Activated CD4-positive, alpha-beta T cell treated with anti-CD3 and anti-CD28 coated beads for 24 hours (primary cell): ENCODE data around the gene RBM10.

Experiments
- DNase-seq, 2 donors: peaks; one replicate each; pipeline ENCODE4 v3.0.0-alpha.2; 2020; ENCODE audit warnings: low read depth in 2 of 2

RBM10 gene

DNA sequence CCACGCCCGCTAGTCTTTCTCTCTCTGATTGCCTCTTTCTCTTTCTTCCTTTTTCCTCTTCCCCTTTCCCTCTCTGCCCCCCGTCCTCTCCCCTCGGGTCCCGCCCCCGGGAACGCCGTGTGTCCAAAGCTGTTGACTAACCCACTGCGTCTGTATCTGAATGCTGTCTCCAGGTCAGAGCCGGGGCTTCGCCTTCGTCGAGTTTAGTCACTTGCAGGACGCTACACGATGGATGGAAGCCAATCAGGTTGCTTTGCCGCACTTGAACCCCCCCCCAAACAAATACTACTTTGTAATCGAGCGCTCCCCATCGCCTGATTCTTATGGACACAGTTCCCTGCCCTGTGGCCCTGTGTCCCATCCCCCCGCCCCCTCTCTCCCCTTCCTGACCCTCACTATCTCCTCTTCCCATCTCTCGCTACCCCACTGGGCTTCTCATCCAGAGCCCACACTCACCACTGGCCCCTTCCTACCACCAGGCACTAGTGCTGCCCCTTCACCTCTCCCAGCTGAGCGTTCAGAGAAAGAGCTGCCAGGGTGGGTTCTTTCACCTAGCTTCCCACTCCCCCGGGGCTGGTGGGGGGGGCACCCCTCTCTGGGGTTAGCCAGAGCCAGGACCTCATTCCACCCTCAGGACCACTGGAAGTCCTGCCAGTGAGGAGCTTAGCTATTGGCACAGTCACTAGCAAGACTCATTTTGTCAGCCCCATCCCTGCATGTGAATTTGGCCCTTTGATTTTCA lies 30.0 kb downstream of the RBM10 start:
- DNase-seq, result no peak

DNA sequence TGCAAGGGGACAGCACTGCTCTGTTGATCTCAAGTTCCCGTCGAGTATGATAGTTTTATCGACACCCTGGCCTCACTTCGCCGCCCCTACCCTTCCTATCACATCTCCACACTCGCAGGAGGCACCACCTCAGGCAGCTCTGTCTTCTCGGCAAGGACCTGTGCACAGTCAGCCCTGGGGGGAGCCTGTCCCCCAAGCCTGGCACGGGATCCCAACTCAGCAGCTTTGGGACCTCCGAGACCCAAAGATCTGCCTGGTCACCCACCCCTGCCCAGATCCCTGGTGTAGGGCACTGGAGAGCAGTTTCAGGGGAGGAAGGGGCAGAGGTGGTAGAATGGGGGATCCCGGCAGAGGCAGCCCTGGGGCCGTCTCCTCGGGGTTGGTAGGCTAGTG lies 30.6 kb downstream of the RBM10 start:
- DNase-seq, result no peak

DNA sequence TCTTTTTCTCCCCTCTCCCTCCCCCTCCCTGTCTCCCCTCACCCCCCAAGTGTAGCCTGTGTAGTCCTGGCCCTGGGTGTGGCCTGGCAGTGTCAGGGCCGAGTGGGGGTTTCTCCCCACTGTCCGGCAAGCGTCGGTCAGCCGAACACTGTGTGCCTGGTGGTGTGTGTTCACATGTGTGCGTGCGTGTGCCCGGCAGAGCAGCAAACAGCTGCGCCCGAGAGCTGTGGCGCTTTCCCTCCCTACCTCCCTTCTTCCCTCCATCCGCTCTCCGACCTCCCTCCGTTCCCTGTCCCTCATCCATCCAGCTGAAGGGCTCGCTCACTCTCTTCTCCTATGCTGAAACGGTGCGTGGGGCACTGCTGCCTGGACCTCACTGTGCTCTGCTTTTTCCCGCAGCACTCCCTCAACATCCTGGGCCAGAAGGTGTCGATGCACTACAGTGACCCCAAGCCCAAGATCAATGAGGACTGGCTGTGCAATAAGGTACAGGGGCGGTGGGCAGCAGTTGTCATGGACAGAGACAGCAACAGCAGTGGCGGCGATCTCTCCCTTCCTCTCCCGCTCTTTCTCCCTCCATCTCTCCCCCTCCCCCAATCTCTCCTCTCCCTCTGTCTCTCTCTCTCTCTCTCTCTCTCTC lies 31.2 kb downstream of the RBM10 start:
- no peak for DNase-seq

DNA sequence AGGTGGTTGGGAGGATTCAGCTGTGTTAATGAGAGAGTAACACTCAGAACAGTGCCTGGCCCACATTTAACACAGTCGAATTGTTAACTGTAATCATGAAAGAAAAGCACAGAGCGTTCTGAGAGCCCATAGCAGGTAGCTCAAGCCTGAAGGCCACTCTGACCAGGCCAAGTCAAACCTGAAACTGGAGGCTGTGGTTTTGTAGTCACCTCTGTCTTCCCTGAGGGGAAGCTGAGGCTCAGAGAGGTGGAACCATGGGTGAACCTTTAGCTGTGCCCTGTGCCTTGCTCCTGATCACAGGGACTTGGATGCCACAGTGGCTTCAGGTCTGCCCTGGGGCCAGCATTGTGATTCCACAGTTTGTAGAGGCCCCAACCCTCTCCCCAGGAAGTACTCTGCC lies 32.1 kb downstream of the RBM10 start:
- DNase-seq, result no peak

DNA sequence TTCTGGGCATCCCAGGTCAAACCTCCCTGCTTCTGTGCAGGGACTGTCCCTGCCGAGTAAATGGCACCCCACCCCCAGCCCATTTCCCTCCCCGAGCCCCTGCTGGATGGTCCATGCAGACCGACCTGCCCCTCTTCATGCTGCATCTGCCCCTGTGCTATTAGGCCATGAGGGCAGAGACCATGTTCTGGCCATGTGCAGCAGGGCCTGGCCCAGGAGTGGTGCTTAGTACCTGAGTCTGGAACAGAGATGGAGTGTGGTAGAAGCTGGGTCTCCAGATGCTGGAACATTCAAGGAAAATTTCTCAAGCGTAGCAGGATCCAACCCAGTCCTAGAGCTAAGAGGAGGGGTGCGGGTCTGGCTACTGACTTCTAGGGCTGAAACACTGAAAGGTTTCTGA lies 33.3 kb downstream of the RBM10 start:
- DNase-seq, result no peak

DNA sequence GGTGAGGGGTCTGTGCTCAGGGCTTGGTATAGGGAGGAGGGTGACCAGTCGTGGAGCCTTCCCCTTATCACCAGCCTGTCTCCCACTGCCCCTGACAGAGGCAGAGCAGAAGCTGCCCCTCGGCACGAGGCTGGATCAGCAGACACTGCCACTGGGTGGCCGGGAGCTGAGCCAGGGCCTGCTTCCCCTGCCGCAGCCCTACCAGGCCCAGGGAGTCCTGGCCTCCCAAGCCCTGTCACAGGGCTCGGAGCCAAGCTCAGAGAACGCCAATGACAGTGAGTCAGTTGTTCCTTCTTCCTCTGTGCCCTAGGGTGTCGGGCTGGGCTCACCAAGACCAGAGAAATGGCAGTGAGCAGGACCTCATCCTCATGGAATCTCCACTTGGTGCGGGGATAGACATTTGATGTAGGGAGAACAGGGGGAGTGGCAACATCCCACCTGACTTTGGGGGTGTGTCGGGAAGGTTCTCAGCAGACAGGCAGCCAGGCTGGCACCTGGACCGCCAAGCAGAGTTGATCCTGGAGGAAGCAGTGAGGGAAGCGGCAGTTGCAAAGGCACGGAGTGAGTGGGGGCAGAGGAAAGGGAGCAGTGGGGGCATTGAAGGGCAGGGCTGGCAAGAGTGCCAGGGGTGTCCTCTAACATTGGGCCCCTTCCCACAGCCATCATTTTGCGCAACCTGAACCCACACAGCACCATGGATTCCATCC lies 34.4 kb downstream of the RBM10 start:
- no peak for DNase-seq

DNA sequence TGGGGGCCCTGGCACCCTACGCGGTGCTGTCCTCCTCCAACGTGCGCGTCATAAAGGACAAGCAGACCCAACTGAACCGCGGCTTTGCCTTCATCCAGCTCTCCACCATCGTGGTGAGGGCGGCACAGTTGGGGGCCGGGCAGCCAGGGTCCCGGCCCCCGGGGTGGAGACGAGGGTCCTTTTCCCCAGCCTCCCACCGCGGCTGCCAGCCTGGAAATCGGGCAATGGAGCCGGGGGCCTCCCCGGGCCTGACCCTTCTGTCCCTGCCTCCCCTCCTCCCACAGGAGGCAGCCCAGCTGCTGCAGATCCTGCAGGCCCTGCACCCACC lies 34.9 kb downstream of the RBM10 start:
- no peak for DNase-seq

DNA sequence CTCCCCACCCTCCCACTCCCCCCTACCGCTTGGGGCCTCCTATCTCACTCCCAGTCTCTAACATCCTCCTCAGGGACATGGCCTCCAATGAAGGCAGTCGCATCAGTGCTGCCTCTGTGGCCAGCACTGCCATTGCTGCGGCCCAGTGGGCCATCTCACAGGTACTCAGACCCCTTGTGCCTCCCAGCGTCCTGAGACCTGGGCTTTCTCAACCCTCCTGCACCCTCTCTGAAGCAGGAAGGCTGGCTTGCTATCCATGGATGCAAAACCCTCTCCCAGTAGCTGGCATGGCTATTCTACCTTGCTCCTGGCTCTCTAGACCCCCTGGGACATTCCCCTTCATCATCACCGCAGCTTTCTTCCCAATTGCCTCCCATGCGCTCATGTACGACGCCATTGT lies 35.3 kb downstream of the RBM10 start:
- DNase-seq, result no peak

DNA sequence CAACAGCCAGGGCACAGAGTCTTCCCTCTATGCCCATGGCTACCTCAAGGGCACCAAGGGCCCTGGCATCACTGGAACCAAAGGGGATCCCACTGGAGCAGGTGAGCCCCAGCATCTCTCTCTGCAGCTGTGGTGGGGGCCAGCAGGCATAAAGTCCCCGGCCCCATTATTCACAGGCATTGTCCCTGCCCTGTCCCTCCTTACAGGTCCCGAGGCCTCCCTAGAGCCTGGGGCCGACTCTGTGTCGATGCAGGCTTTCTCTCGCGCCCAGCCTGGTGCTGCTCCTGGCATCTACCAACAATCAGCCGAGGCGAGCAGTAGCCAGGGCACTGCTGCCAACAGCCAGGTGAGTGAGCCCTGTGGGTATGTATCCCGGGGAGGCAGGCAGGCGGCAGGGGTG lies 36.3 kb downstream of the RBM10 start:
- no peak for DNase-seq

DNA sequence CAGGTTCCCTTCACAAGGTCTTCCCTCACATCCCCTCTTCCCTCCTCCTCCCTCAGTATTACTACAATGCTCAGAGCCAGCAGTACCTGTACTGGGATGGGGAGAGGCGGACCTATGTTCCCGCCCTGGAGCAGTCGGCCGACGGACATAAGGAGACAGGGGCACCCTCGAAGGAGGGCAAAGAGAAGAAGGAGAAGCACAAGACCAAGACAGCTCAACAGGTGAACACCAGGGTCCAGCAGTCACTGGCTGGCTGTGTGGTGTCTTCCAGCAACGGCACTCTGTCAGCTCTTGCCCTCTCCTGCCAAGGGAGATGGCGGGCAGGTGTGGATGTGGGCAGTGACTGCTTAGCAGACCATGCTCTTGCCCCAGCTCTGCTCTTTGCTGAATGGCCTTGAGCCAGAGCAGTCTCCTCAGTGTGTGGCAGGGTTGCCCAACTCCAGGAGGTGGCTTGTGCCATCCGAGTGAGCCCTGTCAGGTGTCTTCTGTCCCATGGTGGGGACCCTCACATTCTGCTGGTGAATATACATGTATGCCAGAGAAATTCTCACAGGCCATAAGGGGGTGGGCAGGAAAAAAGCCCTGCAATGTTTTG lies 37.2 kb downstream of the RBM10 start:
- no peak for DNase-seq

DNA sequence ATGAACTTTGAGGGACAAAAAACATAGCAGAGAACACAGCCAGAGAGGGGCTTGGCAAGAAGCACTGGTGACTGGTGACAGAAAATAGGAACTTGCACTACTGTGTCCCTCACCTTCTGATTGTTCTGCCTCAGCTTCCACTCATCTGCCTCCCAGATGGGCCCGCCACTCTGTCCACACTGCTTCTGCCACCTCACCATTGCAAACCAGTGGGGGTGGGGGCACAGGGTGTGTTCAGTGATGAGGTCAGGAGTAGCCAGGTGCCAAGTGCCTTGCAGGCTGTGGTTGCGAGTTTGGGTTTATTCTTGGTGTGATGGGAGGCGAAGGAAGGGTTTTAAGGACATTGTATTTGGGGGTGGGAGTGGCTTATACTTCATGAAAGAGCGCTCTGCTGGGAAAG lies 39.5 kb downstream of the RBM10 start:
- no peak for DNase-seq

DNA sequence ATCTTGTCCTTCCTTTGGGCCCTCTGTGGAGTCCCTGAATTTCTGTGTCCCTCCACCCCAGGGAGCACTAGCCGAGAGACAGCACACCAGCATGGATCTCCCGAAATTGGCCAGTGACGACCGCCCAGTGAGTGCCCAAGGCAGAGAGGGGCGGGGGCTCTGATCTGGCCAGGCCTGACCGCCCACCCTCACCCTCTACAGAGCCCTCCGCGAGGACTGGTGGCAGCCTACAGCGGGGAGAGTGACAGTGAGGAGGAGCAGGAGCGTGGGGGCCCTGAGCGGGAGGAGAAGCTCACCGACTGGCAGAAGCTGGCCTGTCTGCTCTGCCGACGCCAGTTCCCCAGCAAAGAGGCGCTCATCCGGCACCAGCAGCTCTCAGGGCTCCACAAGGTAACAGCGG lies 40.2 kb downstream of the RBM10 start:
- no peak for DNase-seq

DNA sequence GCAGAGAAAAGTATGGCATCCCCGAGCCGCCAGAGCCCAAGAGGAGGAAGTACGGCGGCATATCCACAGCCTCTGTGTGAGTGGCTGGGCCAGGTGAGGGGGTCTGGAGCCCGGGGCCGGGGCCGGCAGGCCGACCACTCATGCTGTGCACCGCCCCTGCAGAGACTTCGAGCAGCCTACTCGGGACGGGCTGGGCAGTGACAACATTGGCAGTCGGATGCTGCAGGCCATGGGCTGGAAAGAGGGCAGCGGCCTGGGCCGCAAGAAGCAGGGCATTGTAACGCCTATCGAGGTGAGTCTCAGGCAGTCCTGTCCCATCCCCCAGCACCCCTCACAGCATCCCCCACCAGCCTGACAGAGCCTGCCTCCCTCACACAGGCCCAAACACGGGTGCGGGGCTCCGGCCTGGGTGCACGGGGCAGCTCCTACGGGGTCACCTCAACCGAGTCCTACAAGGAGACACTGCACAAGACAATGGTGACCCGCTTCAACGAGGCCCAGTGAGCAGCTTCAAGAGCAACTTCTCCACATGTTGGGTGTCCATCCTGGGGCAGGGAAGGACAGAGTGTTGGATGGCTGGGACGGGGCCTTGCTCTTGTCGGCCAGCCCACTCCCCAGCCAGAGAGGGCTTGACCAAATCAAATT lies 41.2 kb downstream of the RBM10 start:
- DNase-seq, result no peak

DNA sequence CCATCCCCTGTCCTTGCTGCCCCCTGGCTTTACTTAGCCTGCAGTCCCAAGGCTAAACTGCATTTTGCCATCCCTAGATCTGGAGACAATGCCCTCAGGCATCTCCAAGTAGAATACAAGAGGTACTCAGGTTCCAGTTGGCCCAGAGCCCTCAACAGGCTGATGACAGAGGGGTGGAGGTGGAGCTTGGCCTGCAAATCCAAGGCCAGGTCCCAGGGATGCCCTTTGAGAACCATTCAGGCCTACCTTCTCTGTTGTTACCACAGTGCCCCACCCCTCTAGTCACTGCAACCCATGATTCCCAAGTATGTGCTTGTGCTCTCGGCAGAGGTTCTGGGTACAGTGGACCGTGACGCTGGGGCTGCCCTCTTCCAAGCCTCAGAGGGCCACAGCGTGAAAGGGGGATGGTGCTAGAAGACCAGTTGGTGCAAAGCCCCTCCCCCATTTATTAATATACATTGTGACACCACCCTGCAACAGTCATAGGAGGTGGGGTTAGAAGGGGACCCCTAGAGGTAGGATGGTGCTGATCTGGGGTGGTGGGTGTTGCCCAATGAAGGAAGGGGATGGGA lies 42.2 kb downstream of the RBM10 start:
- DNase-seq, result no peak

DNA sequence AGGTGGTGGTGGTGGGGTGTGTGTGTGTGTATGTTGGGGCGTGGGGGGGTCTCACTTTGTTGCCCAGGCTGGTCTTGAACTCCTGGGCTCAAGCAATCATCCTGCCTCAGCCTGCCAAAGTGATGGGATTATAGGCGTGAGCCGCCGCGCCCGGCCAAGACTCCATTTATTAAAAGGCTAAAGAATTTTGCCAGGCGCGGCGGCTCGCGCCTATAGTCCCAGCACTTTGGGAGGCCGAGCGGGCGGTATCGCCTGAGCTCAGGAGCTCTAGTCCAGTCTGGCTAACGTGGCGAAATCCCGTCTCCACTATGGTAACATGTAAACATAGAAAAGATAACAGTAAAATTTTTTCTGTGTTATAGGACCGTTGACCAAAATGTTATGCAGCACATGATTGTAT lies 44.9 kb downstream of the RBM10 start:
- no peak for DNase-seq

DNA sequence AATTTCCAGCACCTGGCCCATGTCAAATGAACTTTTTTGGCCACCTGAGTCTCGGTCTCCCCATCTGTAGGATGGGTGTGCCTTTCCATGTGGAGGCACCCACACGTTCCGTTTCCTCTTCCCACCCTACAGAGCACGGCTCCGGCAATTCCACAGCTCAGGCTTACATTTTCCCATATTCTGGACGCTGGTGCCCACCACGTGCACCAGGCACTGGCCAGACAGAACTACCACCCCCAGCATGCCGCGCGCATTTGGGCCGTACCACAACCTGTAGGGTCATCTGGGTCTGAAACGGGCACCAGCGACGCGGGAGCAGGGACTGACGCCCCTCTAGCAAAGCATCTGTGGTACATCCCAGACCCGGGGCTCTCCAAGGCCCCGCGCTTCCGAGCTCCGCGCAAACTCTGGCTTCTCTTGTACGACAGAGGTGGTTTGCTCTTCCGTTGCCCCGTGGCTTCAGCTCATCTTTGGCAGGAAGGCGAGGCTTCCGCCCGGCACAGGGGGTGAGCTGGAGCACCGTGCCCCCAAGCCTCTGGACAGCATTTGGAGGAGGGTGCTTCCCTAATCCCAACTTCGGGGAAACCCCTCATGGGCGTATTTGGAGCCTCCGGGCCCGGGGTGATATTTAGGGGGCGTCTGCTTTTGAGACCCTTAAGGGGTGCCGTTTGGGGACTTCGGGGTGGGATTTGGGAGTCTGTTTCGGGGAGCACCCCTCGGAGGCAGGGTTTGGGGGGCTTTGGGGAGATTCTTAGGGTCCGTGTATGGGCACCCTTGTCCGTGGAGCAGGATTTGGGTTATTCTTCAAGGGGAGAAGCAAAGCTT lies 45.6 kb downstream of the RBM10 start:
- peak; percentile 66 to 70 for DNase-seq

DNA sequence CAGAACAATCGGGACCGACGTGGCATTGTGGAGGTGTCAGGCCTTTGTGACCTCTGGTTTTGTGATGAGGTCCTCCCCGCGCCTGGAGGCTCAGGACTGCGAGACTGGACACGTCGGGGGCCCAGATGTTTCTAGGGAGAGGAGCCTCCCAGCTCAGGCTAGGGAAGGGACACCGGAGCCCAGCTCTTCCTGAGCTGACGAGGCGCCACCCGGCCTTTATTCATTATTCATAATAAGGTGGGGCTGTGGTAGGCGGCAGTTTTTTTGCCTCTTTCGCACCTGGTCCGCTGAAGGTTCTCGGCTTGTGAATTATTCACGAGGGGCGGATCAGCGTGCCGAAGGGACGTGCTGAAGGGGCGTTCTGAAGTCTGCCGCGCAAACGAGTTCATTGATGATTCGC lies 46.3 kb downstream of the RBM10 start:
- peak; percentile 13 to 26 for DNase-seq

DNA sequence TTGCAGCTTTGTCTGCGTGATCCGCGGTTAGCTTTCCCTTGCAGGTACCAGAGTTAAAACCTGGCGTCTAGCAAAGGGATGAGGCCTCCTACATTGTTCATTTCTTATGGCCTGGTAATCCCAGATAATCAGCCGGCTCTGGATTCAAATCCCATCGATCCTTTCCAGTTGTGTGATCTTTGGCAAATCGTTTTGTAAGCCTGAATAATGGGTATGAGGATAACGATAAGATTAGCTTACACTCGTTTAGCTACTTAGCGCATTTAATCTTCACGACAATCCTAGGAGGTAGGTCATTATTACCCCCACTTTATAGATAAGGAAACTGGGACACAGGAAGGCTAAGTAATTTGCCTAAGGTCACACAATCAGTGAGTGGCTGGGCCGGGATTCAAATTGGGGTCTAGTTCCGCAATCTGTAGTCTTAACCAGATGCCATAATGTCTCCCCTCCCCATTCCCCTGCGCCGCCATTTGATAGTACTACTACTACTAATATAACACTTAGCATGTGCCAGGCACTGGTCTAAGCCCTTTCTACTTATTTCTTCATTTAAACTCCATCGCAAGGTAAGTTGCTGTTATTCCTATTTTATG lies 46.9 kb downstream of the RBM10 start:
- DNase-seq, result no peak

DNA sequence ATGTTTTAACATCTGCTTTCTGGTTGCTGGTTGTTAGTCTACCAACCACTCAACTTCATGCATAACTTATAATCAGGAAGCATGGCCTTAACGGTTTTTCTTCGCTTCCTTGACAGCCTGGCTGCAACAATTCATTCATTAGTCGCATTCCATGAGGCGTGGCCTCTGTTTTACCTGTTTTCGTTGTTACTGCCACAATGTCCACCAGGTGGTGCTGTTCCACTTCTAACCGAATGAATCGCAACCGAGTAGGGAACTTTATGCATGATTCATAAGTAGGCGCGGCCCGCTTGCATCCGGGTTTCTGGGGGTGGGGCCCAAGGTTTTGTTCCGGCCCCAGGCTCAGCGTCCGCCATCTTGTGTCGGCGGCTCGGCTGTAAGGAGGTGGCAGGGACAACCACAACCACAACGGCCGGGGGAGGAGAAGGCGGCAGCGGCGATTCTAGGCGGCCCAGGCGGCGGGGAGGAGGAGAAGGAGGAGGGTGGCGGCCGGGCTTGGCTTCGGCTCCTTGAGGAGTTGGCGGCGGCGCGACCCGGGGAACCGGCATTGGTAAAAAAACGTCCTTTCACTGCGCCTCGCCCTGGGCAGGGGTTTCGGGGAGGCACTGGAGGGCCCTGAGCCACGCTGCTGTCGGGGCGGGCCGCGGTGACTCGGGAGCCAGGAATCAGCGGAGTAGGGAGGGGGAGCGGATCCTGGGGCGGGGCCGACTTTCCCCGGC lies 48.6 kb downstream of the RBM10 start, which contains the start of gene UBA1:
TSS of gene UBA1 (plus strand) at position 355 of the 719 bp plus-strand sequence. CDS start 4,974 bp downstream, outside the sequence.
- DNase-seq, result peak; percentile 83 to 97
